ENCODE data around the gene CTIF.

CTIF gene

GRCh38 chr18:48552130-48552529 lies 13.3 kb downstream of the CTIF start:
- DNase-seq = no peak

GRCh38 chr18:48553236-48553635 lies 14.4 kb downstream of the CTIF start:
- DNase-seq = no peak

GRCh38 chr18:48554610-48555400 lies 16.0 kb downstream of the CTIF start:
- DNase-seq = peak; percentile 13 to 52

GRCh38 chr18:48555465-48555995 lies 16.7 kb downstream of the CTIF start:
- DNase-seq = no peak

GRCh38 chr18:48557640-48558174 lies 18.9 kb downstream of the CTIF start:
- no peak for DNase-seq

- no peak for DNase-seq
Observed at GRCh38 chr18:48558248-48558647, 19.4 kb downstream of the CTIF start.

GRCh38 chr18:48560491-48560890 lies 21.7 kb downstream of the CTIF start:
- no peak for DNase-seq

- no peak for DNase-seq
Observed at GRCh38 chr18:48562075-48562474, 23.2 kb downstream of the CTIF start.

GRCh38 chr18:48563027-48563426 lies 24.2 kb downstream of the CTIF start:
- DNase-seq = no peak

GRCh38 chr18:48564139-48564538 lies 25.3 kb downstream of the CTIF start:
- DNase-seq = no peak

GRCh38 chr18:48565105-48565504 lies 26.3 kb downstream of the CTIF start:
- no peak for DNase-seq

GRCh38 chr18:48566589-48566988 lies 27.8 kb downstream of the CTIF start:
- DNase-seq = no peak

- DNase-seq = no peak
Observed at GRCh38 chr18:48567388-48567787, 28.6 kb downstream of the CTIF start.

- no peak for DNase-seq
Observed at GRCh38 chr18:48569139-48569914, 30.5 kb downstream of the CTIF start.

GRCh38 chr18:48569915-48570264 lies 31.1 kb downstream of the CTIF start:
- no peak for DNase-seq

GRCh38 chr18:48570313-48570712 lies 31.5 kb downstream of the CTIF start:
- DNase-seq = no peak

GRCh38 chr18:48571639-48572384 lies 33.0 kb downstream of the CTIF start:
- DNase-seq = no peak

GRCh38 chr18:48572402-48573126 lies 33.7 kb downstream of the CTIF start:
- no peak for DNase-seq

- DNase-seq = no peak
Observed at GRCh38 chr18:48573632-48574283, 34.9 kb downstream of the CTIF start.

- DNase-seq = no peak
Observed at GRCh38 chr18:48574667-48575300, 36.0 kb downstream of the CTIF start.

GRCh38 chr18:48575301-48575657 lies 36.4 kb downstream of the CTIF start:
- no peak for DNase-seq
